ENCODE measurements around the gene TFF2.

- TF ChIP-seq ZNF302 (tag by site-specific recombination; IDR thresholded peaks at IDR 0.05; ENCODE audit: low read depth) (no peak), ZBTB11 (tag by site-specific recombination; conservative IDR thresholded peaks at IDR 0.05; ENCODE audit: low read depth) (no peak), ZBTB10 (tag by site-specific recombination; IDR thresholded peaks at IDR 0.05) (no peak)
- TF ChIP-seq, protein P1, sequence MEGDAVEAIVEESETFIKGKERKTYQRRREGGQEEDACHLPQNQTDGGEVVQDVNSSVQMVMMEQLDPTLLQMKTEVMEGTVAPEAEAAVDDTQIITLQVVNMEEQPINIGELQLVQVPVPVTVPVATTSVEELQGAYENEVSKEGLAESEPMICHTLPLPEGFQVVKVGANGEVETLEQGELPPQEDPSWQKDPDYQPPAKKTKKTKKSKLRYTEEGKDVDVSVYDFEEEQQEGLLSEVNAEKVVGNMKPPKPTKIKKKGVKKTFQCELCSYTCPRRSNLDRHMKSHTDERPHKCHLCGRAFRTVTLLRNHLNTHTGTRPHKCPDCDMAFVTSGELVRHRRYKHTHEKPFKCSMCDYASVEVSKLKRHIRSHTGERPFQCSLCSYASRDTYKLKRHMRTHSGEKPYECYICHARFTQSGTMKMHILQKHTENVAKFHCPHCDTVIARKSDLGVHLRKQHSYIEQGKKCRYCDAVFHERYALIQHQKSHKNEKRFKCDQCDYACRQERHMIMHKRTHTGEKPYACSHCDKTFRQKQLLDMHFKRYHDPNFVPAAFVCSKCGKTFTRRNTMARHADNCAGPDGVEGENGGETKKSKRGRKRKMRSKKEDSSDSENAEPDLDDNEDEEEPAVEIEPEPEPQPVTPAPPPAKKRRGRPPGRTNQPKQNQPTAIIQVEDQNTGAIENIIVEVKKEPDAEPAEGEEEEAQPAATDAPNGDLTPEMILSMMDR (tag by site-specific recombination; IDR thresholded peaks at IDR 0.05) = no peak
Measured at GRCh38 chr21:42390193-42390592, 39.4 kb upstream of the TFF2 start.

Measured in HEK293 (cell line).